SK-N-MC (cell line): Measurements from ENCODE around the gene RBFA.

Experiments used
- EZH2 ChIP-seq: fragments of 200-600 bp; sonication (generic); IDR thresholded peaks from one replicate; pipeline ENCODE4 v1.6.1; 2017; ENCODE audit warnings: antibody characterized with exemption
- FOXP2 ChIP-seq: optimal IDR thresholded peaks from 2 replicates; pipeline ENCODE3; 2011; ENCODE audit warnings: mild to moderate bottlenecking, moderate library complexity; ENCODE audit not compliant: insufficient read depth; ENCODE audit errors: extremely low read length, control extremely low read depth
- POLR2AphosphoS5 ChIP-seq: IDR thresholded peaks from 2 replicates; pipeline ENCODE4 v1.6.1; 2012; ENCODE audit warnings: mild to moderate bottlenecking, low read depth, low read length, borderline replicate concordance

DNA sequence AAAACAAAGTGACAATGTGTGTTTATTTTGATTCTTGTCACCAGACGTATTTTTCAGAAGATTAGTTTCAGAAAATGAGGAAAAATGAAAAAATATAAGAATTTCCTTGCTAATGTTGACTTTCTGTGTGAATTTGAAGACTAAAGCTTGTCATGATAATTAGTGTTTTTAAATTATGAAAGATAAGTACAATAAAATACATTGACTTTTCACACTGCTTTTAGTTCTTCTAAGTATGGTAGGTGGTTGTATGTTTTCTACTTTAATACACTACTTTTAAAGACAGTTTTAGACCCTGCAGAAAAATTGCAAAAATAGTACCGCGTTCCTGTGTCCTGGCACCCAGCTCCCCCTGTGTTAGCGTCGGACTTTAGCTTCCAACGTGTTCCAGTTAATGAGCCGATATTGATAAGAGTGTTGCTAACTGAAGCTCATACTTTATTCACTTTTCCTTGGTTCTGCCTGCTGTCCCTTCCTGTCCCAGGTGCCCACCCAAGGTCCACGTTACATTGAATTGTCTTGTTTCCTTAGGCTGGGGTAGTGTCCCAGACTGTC, 695 bp downstream of the RBFA start:
- no peak for TF ChIP-seq EZH2
- TF ChIP-seq POLR2AphosphoS5 = no peak
- no peak for TF ChIP-seq FOXP2
